Measurements from ENCODE around the gene ST3GAL3.

DNA sequence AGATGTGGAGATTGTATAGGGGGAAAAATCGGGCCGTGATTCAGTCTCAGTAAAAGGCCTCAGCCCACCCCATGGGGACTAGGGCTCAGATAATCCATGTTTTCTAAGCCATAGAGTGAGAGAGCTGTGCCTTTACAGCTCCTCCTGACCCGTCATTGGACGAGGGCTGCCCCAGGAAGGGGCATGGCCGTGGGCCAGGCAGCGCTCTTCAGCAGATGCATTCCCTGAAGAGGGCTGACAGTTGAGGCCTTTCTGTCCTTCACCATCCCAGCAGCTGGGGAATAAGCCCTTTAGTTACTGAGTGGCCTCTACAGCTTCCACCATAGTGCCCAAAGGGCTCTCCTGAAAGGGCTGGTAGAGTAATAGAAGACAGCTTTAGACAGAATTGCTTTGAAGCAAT lies 57.2 kb downstream of the ST3GAL3 start:
- TF ChIP-seq, protein P1, sequence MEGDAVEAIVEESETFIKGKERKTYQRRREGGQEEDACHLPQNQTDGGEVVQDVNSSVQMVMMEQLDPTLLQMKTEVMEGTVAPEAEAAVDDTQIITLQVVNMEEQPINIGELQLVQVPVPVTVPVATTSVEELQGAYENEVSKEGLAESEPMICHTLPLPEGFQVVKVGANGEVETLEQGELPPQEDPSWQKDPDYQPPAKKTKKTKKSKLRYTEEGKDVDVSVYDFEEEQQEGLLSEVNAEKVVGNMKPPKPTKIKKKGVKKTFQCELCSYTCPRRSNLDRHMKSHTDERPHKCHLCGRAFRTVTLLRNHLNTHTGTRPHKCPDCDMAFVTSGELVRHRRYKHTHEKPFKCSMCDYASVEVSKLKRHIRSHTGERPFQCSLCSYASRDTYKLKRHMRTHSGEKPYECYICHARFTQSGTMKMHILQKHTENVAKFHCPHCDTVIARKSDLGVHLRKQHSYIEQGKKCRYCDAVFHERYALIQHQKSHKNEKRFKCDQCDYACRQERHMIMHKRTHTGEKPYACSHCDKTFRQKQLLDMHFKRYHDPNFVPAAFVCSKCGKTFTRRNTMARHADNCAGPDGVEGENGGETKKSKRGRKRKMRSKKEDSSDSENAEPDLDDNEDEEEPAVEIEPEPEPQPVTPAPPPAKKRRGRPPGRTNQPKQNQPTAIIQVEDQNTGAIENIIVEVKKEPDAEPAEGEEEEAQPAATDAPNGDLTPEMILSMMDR (IDR thresholded peaks at IDR 0.05), result no peak
- no peak for TF ChIP-seq POLR2A (IDR thresholded peaks at IDR 0.05)

Data from vagina (tissue), 2 donors.